NB4 (cell line): ENCODE measurements around the gene MED28.

Source experiments
- CTCF ChIP-seq: IDR thresholded peaks from one replicate; pipeline ENCODE4 v1.5.1; 2012; ENCODE audit warnings: low read depth, low read length
- MYC ChIP-seq: IDR thresholded peaks from 2 replicates; pipeline ENCODE4 v1.6.1; 2011; ENCODE audit warnings: low read depth, low read length
- POLR2A ChIP-seq: IDR thresholded peaks from 2 replicates; pipeline ENCODE4 v1.6.1; 2011; ENCODE audit warnings: mild to moderate bottlenecking; ENCODE audit not compliant: insufficient read length; ENCODE audit errors: extremely low read depth
- TF ChIP-seq, protein P1 (sequence below): IDR thresholded peaks from 2 replicates; pipeline ENCODE4 v1.6.1; 2011; ENCODE audit warnings: low read depth, low read length

- TF ChIP-seq CTCF (peak; percentile 93), POLR2A (no peak), MYC (no peak)
- TF ChIP-seq, protein P1, sequence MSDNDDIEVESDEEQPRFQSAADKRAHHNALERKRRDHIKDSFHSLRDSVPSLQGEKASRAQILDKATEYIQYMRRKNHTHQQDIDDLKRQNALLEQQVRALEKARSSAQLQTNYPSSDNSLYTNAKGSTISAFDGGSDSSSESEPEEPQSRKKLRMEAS = no peak
Measured at GRCh38 chr4:17636696-17637622, 22.5 kb downstream of the MED28 start.
